BLaER1 treated with 17β-estradiol and CSF1 and Interleukin-3, amounts not matched to agents 10 nM and 100 nM (cell line): Measurements from ENCODE around the gene MKS1.
A peak's percentile ranks its signal among the peaks of the same experiment; 100 is the strongest.

Source experiments
- H3K27ac ChIP-seq, 11 experiments: shearing (Covaris generic); formaldehyde crosslinking; 2 replicates each; pipeline ENCODE4 v1.8.1; 2022
- H3K27me3 ChIP-seq, 11 experiments: shearing (Covaris generic); formaldehyde crosslinking; 2 replicates each; pipeline ENCODE4 v1.8.1; 2022
- H3K36me3 ChIP-seq, 11 experiments: shearing (Covaris generic); formaldehyde crosslinking; 2 replicates each; pipeline ENCODE4 v1.8.1; 2022
- H3K4me1 ChIP-seq, 10 experiments: shearing (Covaris generic); formaldehyde crosslinking; 2 replicates each; pipeline ENCODE4 v1.8.1; 2022
- H3K4me2 ChIP-seq, 11 experiments: shearing (Covaris generic); formaldehyde crosslinking; 2 replicates each; pipeline ENCODE4 v1.8.1; 2022
- H3K4me3 ChIP-seq, 10 experiments: shearing (Covaris generic); formaldehyde crosslinking; 2 replicates each; pipeline ENCODE4 v1.8.1; 2022
- H3K9ac ChIP-seq, 11 experiments: shearing (Covaris generic); formaldehyde crosslinking; 2 replicates each; pipeline ENCODE4 v1.8.1; 2022
- H3K9me3 ChIP-seq, 11 experiments: shearing (Covaris generic); formaldehyde crosslinking; replicated peaks in 1 of 11; 2 replicates each; pipeline ENCODE4 v1.8.1; 2022
- H4K20me1 ChIP-seq, 11 experiments: shearing (Covaris generic); formaldehyde crosslinking; 2 replicates each; pipeline ENCODE4 v1.8.1; 2022
- Cebpa-rat ChIP-seq, 11 experiments: shearing (Covaris generic); IDR thresholded peaks; 2 replicates each; pipeline ENCODE4 v1.8.1; 2022

MKS1 gene

GRCh38 chr17:58233543-58233942 lies 14.5 kb upstream of the MKS1 start:
- no peak for TF ChIP-seq Cebpa-rat (IDR thresholded peaks at IDR 0.05)
- Histone ChIP-seq H3K36me3 (no peaks in the 10 kb centered on the region), H4K20me1 (no peaks in the 10 kb centered on the region; a peak in 1 of 22 replicates), H3K4me2 (peak overlapping the region; percentile 17 to 89 (median 70); a peak in 16 of 22 replicates), H3K4me1 (peaks cover 23 to 41% (median 31%) of the 10 kb centered on the region in 10 experiments), H3K27ac (peak overlapping the region in 5 of 11 experiments; percentile 26 to 71 (median 59); a peak in 7 of 22 replicates), H3K9ac (no peak overlapping the region), H3K27me3 (no peaks in the 10 kb centered on the region), H3K9me3 (no peaks in the 10 kb centered on the region), H3K4me3 (no peak overlapping the region)

- Histone ChIP-seq H3K4me3 (peak overlapping the region in 6 of 10 experiments; percentile 2 to 47 (median 26); a peak in 9 of 20 replicates), H3K4me2 (peak overlapping the region; percentile 60 to 89 (median 81)), H3K4me1 (peaks cover 23 to 41% (median 31%) of the 10 kb centered on the region in 10 experiments), H4K20me1 (no peaks in the 10 kb centered on the region; a peak in 1 of 22 replicates), H3K27ac (peak overlapping the region in 10 of 11 experiments; percentile 7 to 71 (median 58); a peak in 19 of 22 replicates), H3K9ac (peak overlapping the region in 7 of 11 experiments; percentile 5 to 59 (median 56); a peak in 11 of 22 replicates), H3K36me3 (no peaks in the 10 kb centered on the region), H3K9me3 (no peaks in the 10 kb centered on the region; a peak in 1 of 22 replicates), H3K27me3 (no peaks in the 10 kb centered on the region)
- TF ChIP-seq Cebpa-rat (IDR thresholded peaks at IDR 0.05) = no peak
Measured at GRCh38 chr17:58232707-58233156, 13.7 kb upstream of the MKS1 start.

- Histone ChIP-seq H3K4me2 (peak overlapping the region; percentile 60 to 89 (median 81)), H3K27me3 (no peaks in the 10 kb centered on the region), H3K4me3 (no peak overlapping the region), H3K36me3 (no peaks in the 10 kb centered on the region), H3K27ac (peak overlapping the region in 4 of 11 experiments; percentile 7 to 71 (median 53); a peak in 5 of 22 replicates), H4K20me1 (no peaks in the 10 kb centered on the region; a peak in 1 of 22 replicates), H3K9ac (no peak overlapping the region; a peak in 1 of 22 replicates), H3K4me1 (peaks cover 23 to 41% (median 31%) of the 10 kb centered on the region in 10 experiments), H3K9me3 (no peaks in the 10 kb centered on the region; a peak in 1 of 22 replicates)
- no peak for TF ChIP-seq Cebpa-rat (IDR thresholded peaks at IDR 0.05)
Measured at GRCh38 chr17:58231641-58232040, 12.6 kb upstream of the MKS1 start.

GRCh38 chr17:58229881-58230280 lies 10.8 kb upstream of the MKS1 start:
- no peak for TF ChIP-seq Cebpa-rat (IDR thresholded peaks at IDR 0.05)
- H3K4me2 ChIP-seq = no peak overlapping the region
- H4K20me1 ChIP-seq = no peaks in the 10 kb centered on the region; a peak in 1 of 22 replicates
- H3K4me1 ChIP-seq = peaks cover 23 to 41% (median 31%) of the 10 kb centered on the region in 10 experiments
- no peak overlapping the region for H3K9ac ChIP-seq
- H3K27ac ChIP-seq = no peak overlapping the region
- no peak overlapping the region for H3K4me3 ChIP-seq
- H3K36me3 ChIP-seq = no peaks in the 10 kb centered on the region
- no peaks in the 10 kb centered on the region; a peak in 1 of 22 replicates for H3K9me3 ChIP-seq
- no peaks in the 10 kb centered on the region for H3K27me3 ChIP-seq

GRCh38 chr17:58229384-58229783 lies 10.3 kb upstream of the MKS1 start:
- H3K4me3 ChIP-seq = no peak overlapping the region
- no peaks in the 10 kb centered on the region for H3K36me3 ChIP-seq
- H3K4me2 ChIP-seq = no peak overlapping the region
- no peaks in the 10 kb centered on the region; a peak in 1 of 22 replicates for H3K9me3 ChIP-seq
- peaks cover 23 to 44% (median 35%) of the 10 kb centered on the region in 10 experiments for H3K4me1 ChIP-seq
- TF ChIP-seq Cebpa-rat (IDR thresholded peaks at IDR 0.05) = no peak
- no peak overlapping the region for H3K9ac ChIP-seq
- no peak overlapping the region for H3K27ac ChIP-seq
- no peaks in the 10 kb centered on the region for H3K27me3 ChIP-seq
- H4K20me1 ChIP-seq = no peaks in the 10 kb centered on the region; a peak in 1 of 22 replicates

- Histone ChIP-seq H4K20me1 (no peaks in the 10 kb centered on the region; a peak in 1 of 22 replicates), H3K9me3 (no peaks in the 10 kb centered on the region; a peak in 1 of 22 replicates), H3K4me3 (no peak overlapping the region), H3K36me3 (no peaks in the 10 kb centered on the region), H3K9ac (no peak overlapping the region), H3K27ac (no peak overlapping the region), H3K4me1 (peaks cover 21 to 44% (median 35%) of the 10 kb centered on the region in 10 experiments), H3K4me2 (no peak overlapping the region), H3K27me3 (no peaks in the 10 kb centered on the region)
- TF ChIP-seq Cebpa-rat (IDR thresholded peaks at IDR 0.05) = no peak
Measured at GRCh38 chr17:58228679-58229078, 9.6 kb upstream of the MKS1 start.

GRCh38 chr17:58227733-58228132 lies 8.7 kb upstream of the MKS1 start:
- H3K27ac ChIP-seq = no peak overlapping the region
- TF ChIP-seq Cebpa-rat (IDR thresholded peaks at IDR 0.05) = no peak
- no peaks in the 10 kb centered on the region for H3K36me3 ChIP-seq
- H3K4me2 ChIP-seq = no peak overlapping the region
- H3K9ac ChIP-seq = no peak overlapping the region
- no peaks in the 10 kb centered on the region for H3K27me3 ChIP-seq
- H4K20me1 ChIP-seq = no peaks in the 10 kb centered on the region; a peak in 1 of 22 replicates
- no peak overlapping the region for H3K4me3 ChIP-seq
- H3K4me1 ChIP-seq = peaks cover 13 to 34% (median 26%) of the 10 kb centered on the region in 10 experiments
- H3K9me3 ChIP-seq = no peaks in the 10 kb centered on the region; a peak in 1 of 22 replicates

- Histone ChIP-seq H3K9ac (no peak overlapping the region), H4K20me1 (no peaks in the 10 kb centered on the region), H3K9me3 (no peaks in the 10 kb centered on the region; a peak in 1 of 22 replicates), H3K4me2 (peak overlapping the region in 6 of 11 experiments; percentile 43 to 73 (median 44); a peak in 11 of 22 replicates), H3K27me3 (no peaks in the 10 kb centered on the region), H3K4me1 (peaks cover 8 to 23% (median 16%) of the 10 kb centered on the region in 10 experiments), H3K36me3 (no peaks in the 10 kb centered on the region), H3K27ac (peak overlapping the region in 1 of 11 experiments; percentile 25; a peak in 1 of 22 replicates), H3K4me3 (no peak overlapping the region)
- TF ChIP-seq Cebpa-rat (IDR thresholded peaks at IDR 0.05) = no peak
Measured at GRCh38 chr17:58224315-58224714, 5.3 kb upstream of the MKS1 start.

- Histone ChIP-seq H3K4me3 (peak overlapping the region; percentile 57 to 77 (median 68)), H3K4me1 (peaks cover 10 to 30% (median 23%) of the 10 kb centered on the region in 10 experiments), H3K9ac (peak overlapping the region in 10 of 11 experiments; percentile 73 to 83 (median 80); a peak in 14 of 22 replicates), H3K27me3 (no peaks in the 10 kb centered on the region), H3K4me2 (peak overlapping the region; percentile 73 to 94 (median 83)), H3K36me3 (peaks cover 0 to 6% (median 0%) of the 10 kb centered on the region in 11 experiments; a peak in 4 of 22 replicates), H3K9me3 (no peaks in the 10 kb centered on the region), H4K20me1 (no peaks in the 10 kb centered on the region), H3K27ac (peak overlapping the region in 10 of 11 experiments; percentile 60 to 85 (median 74); a peak in 19 of 22 replicates)
- TF ChIP-seq Cebpa-rat (IDR thresholded peaks at IDR 0.05) = no peak
Measured at GRCh38 chr17:58219789-58220183, 731 bp upstream of the MKS1 start.
